HG03378 (cell line): ENCODE data around the gene TYR.
"Not testable (repeated sequence)": the region's sequence is repeated elsewhere in the genome, so short reads cannot be mapped to it uniquely, and the experiment has no call there.

Experiments
- ATAC-seq: cut with Tn5 transposase; IDR thresholded peaks from one replicate; pipeline ENCODE4 v1.9.1; 2021; ENCODE audit warnings: mild to moderate bottlenecking, moderate library complexity; ENCODE audit not compliant: unreplicated experiment

The TYR gene

DNA sequence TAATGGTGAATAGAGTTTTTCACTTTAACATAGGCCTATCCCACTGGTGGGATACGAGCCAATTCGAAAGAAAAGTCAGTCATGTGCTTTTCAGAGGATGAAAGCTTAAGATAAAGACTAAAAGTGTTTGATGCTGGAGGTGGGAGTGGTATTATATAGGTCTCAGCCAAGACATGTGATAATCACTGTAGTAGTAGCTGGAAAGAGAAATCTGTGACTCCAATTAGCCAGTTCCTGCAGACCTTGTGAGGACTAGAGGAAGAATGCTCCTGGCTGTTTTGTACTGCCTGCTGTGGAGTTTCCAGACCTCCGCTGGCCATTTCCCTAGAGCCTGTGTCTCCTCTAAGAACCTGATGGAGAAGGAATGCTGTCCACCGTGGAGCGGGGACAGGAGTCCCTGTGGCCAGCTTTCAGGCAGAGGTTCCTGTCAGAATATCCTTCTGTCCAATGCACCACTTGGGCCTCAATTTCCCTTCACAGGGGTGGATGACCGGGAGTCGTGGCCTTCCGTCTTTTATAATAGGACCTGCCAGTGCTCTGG lies at the start of gene TYR:
Gene TYR, plus strand, starts transcription at position 185 of the 541 bp plus-strand sequence. Its CDS starts 79 bp downstream, at position 264.
- no peak for ATAC-seq

DNA sequence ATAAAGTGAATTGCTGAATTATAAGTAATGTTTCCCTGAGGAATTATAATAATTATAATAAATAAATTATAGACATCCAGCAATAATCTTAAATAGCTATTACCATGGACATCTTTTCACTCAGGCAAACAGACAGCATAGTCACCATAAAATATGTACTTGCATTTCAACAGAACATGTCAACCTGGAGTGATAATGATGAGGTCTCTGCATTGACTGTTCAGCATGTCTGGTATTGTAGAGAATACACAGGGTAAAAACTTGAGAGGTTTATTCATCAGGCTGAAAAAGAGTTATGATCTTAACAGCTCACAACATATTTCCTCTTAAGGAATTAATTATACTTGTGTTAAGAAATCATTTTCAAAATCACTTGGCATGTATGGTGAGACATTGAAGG lies 41.1 kb upstream of the TYR start:
- ATAC-seq: no peak

DNA sequence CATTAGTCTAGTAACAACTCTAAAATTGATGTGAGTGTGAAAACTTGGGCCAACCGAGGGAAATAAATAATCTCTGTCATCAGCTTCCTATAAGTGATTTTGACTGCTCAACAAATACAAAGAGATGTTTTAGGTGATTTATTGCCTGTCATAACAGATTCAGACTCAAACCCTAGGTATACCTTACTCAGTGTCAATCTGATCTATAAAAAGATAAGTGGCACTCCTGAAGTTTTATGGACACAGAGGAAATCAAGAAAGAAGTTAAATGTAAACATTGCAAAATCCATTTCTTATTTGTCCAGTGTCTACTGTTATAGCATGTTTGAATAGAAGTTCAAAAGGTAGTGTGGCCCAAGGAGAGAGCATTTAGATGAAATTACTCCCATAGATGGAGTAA lies 30.4 kb upstream of the TYR start:
- no peak for ATAC-seq

DNA sequence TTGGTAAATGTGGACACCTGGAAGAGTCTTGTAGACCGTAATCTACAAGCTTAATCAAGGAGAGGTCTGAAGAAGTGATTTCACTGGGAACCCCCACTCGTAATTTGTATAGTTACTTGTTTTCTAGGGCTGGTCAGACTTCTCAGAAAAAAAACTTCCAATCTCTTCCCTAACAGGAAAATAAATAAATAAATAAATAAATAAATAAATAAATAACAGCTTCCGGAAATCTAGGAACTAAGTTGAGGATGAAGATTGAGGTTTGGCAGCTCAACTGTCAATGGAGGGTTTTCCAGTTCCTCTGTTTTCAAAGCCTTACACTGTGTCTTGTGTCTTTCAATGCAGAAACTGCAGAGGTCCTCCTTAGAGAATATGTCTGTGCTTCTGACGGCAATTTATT lies 17.7 kb upstream of the TYR start:
- ATAC-seq: no peak

DNA sequence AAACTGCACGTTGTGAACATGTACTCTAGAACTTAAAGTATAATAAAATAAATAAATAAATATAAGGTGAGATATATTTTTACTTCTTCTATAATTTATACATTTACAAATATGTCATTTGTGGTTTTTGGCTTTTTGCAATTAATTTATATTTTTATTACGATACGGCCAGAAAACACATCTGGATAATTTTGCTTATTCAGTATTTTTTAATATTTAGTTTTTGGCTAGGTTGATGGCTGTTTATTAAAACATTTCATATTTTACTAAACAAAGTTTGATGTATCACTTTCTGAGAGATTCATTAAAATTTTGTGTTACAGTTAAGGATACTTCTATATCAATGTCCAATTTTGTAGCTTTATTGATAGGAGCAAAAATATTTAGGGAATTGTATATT lies 15.7 kb upstream of the TYR start:
- no peak for ATAC-seq

DNA sequence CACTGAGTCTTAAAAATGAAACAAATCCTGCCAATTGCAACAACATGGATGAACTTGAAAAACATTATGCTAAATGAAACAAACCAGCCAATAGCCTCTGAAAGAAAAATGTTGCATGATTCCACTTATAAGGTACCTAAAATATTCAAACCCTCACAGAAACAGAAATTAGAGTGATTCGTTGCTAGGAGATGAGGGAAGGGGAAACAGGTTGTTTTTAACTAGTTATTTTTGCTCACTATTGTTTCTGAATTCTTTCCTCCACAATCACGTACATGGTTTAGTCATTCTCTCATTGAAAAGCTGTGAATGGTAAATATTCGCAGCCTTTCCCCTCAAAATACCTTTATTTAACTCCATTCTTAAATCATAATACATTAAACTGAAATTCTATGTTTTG lies 14.0 kb upstream of the TYR start:
- ATAC-seq: no peak

DNA sequence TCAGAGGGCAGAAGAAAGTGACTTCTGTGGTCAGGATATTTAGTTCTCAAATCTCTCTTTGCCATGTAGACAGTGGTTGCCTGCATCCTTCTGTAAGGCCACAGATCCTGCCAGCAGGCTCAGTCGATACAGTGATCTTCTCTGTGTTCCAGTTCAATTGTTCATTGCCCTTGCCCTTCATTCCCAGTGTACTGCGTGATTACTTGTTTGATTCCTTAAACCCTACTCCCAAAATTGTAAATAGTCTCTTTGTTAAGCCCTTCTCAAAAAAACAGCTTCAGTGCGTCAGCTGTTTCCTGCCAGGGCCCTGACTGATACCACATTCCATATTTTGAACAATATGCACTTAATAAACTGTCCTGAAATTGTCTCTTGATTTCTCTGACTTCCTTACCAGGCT lies 9.3 kb upstream of the TYR start:
- ATAC-seq: no peak

DNA sequence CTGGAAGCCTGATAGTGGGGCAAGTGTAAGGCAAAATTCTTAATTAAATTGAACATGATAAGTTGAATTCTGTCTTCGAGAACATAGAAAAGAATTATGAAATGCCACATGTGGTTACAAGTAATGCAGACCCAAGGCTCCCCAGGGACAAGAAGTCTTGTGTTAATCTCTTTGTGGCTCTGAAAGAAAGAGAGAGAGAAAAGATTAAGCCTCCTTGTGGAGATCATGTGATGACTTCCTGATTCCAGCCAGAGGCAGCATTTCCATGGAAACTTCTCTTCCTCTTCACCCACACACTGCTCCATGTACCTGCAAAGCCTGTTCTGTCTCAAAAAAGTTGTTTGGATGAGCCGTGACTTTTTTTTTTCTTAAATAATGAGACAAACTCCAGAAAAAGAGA lies 1.9 kb upstream of the TYR start:
- no peak for ATAC-seq

DNA sequence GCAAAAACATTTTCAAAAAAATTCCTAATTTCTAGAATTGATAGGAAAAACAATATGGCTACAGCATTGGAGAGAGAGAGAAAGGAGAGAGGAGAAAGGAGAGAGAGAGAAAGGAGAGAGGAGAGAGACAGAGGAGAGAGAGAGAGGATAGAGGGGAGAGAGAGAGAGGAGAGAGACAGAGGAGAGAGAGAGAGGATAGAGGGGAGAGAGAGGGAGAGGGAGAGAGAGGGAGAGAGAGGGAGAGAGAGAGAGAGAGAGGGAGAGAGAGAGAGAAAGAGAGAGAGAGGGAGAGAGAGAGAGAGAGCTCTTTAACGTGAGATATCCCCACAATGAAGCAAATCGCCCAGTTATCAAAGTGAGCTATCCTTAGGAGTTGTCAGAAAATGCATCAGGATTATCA lies 737 bp upstream of the TYR start:
- no peak for ATAC-seq

DNA sequence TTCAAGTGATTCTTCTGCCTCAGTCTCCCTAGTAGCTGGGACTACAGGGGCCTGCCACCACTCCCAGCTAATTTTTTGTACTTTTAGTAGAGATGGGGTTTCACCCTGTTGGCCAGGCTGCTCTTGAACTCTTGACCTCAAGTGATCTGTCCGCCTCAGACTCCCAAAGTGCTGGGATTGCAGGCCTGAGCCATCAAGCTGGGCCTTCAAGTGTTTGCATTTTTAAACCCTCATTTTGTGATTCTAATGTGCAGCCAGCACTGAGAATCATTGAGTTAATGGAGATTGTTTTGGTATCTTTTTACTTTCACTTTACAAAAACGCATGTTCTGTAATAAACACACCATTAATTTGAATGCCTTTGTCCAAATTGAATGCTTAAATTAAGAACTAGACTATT lies 3.4 kb downstream of the TYR start:
- ATAC-seq: no peak

DNA sequence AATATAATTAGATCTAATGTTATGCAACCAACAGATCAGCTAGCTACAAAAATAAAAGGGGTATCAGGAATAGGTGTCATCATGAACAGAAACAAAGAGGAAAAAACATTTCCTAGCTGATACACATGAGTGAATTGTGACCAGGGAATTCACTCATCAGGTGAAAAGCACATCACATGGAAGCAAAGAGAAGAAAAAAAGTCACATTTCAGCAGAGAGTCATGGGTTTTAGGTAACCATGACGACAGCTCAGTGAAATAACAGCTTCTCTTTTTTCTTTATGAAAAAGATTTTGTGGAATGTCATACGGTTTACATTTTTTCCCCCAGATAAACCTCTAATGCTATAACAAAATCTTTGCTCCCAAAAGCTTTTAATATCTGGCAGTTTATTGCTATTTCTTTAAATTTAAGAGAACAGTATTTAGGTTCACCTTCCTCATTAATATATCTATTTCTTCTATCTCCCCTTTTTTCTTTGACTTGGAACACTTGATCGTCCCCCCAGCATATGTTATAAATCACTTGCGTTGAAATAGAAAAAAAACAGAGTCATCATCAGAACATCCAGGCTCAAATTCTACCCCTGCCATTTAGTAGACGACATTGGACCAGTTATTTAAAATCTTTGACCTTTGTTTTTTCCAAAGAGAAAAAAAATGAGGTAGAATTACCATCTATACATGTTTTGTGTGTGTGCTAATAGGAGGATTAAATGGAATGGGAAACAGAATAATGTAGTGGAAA lies 5.3 kb downstream of the TYR start:
- no peak for ATAC-seq

DNA sequence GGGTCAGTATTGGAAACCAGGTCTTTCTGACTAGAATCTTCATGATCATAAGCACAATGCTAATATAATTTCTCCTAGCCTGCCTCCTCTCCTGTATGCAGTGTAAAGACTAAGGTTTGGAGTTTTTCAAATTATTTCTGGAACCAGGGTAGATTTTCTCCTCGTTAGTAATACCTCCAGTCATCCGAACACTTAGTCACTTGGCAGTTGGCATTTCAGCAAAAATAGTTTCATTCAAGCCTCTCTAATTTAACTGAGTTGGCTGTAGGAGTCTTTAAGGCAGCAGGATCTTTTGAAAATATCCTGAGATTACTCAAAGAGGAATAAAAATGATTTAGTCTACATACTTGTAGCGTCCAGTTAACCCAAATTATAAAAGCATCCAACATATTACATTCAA lies 6.3 kb downstream of the TYR start:
- no peak for ATAC-seq

DNA sequence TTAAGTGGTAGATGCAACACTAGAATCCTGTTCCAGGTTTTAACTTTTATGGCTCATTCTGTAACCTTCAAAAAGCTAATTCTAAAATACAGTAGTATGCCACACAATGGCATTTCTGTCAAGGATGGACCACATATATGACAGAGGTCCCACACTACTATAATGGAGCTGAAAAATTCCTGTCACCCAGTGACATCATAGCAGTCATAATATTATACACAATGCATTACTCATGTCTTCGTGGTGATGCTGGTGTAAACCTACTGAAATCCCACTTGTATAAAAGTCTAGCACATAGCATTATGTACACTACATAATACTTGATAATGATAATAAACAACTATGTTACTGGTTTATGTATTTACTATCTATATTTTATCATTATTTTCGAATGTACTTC lies 12.1 kb downstream of the TYR start:
- no peak for ATAC-seq

DNA sequence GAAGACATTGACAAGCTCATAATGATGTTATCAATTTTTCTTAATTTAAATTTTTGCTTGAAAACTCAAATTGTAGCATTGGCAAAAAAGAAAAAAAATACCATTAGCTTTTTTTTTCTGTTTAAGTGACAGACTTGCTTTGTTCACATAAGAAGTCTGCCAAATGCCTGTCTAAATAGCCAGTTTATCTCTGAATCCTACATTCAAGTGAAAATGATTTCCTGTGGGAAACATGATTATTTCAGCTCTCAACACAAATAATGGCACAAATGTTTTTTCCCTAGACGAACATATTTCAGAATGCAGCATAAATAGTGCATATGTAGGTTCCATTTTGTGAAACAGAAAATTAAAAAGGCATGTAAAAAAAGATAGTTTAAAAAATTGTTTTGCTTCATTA lies 23.5 kb downstream of the TYR start:
- ATAC-seq: no peak

DNA sequence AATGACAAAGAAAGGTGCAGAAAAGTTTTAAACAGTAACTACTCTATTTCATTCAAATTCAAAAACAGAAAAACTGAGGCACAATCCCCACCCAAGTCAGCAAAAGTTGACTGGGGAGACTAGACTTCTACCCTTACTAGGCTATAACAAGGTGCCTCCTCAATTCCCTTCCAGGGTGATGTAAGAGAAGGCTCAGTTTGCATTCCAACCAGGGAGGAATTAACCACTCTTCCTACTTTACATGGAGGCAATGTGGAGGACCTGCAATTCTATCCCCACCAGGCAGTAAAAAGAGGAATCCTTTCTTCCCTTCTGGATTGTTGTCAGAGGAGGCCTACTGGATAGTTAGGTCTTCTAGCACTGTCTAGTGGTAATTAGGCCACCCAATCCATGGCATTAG lies 26.1 kb downstream of the TYR start:
- ATAC-seq: no peak

DNA sequence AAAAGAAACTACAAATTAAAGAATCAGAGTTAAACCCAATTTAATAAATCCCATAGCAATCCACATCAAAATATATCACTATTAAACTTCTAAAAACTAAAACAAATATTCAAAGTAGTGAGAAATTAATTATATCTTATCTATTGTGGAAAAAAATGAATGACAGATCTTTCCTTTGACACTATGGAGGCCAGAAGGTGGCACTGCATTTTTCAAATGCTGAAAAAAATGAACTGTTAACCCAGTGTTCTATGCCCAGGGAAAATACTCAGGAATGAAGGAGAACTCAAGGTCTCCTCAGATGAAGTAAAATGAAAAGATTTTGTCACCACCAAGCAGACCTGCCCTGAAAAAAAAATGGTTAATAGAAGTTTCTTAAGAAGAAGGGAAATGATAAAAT lies 27.7 kb downstream of the TYR start:
- ATAC-seq: no peak

DNA sequence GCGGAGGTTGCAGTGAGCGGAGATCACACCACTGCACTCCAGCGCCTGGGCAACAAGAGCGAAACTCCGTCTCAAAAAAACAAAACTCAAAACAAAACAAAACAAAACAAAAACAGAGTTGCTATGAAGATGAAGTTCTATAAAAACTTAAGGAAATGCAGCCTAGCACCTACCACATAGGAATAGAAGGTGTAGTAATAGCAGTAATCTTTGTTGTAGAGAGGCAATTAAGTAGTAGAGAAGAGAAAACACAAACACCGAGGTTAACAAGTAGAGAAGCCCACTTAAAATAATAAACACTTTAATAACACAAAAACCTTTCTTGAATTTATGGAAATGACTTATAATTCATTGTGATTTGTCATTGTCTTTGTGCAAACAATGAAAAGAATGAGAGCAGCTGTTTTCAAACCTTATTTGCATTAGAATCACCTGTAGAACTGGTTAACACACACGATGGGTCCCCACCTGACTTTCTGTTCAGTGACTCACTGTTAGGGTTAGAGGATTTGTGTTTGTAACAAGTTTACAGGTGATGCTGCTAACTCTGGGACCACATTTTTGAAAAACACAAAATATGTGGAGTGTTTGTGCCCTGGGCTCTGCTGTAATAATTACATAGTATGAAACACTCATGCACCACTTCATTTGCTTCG lies 43.1 kb downstream of the TYR start:
- no peak for ATAC-seq

DNA sequence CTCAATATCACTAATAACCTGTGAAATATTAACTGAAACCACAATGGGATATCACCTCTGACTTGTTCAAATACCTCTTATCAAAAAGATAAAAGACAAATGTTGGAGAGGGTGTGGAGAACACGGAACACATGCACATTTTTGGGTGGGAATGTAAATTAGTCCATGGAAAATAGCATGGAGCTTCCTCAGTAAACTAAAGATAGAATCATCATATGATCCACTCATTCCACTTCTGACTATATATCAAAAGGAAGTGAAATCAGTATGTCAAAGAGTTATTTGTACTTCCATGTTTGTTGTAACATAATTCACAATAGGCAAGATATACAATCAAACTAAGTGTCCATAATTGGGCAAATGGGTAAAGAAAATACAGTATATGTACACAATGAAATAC lies 57.4 kb downstream of the TYR start:
- no peak for ATAC-seq

DNA sequence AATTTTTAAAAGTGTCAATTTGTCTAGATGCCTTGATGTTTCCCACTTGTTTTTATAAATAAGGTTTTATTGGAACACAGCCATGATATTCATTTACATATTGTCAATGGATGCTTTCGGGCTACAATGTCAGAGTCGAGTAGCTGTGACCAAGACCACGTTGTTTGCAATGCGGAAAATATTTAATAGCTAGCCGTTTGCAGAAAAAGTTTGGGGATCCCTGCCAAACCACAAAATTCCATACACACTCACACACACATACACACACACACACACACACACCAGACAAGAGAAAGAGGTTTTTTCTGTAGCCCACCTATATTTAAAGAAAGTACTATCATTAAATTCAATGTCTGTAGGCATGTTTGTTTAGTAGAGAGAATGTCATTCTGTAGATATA lies 58.3 kb downstream of the TYR start:
- no peak for ATAC-seq

DNA sequence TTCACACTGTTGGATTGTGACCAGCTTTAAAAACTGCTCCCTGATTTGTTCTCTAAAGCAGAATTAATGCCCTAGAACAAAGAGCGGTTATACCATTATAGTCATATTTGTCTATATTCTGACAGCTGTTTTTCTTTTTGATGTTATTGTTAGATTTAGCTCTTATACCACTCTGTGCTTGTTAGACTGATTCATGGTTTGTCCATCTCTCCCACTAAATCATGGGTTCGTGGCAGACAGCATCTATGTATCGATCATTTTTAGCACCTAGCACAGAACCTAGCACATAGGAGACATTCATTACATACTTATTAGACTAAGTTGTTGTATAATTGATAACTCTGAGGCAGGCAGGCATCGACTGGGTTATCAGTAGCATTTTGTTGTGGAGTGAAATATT lies 69.3 kb downstream of the TYR start:
- ATAC-seq: not testable (repeated sequence)

DNA sequence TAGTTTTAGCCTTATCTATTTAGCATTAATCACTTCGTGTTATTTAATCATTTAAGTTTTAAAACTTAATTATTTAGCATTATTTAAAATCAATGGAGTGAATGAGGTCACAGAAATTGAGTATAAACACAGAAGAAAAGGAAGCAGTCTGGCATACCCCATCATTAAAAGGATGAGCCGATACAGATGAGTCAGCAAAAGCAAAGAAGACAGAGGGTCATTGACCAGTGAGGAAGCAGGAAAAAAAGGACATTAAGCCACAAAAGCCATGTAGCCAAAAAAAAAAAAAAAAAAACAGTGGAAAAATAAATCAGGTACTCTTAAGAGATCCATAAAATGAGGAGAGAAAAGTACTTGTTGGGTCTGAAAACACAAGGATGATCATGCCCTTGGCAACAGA lies 71.5 kb downstream of the TYR start:
- ATAC-seq: no peak

DNA sequence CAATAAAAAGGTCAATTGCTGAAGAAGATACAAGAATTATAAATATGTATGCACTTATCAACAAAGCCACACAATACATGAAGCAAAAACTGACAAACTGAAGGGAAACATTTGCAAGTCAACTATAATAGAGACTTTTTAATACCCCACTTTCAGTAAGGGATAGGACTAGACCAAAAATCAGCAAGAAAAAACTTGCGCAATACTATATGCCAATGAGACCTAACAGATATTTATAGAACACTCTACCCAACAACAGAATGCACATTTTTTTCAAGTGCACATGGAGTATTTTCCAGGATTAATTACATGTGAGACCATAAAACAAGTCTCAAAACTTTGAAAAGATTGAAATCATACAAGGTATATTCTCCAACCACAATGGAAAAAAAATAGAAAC lies 83.8 kb downstream of the TYR start:
- ATAC-seq: not testable (repeated sequence)
